GM12892 (cell line): Measurements from ENCODE around the gene SOST.

Experiments
- POLR2A ChIP-seq: IDR thresholded peaks from 2 replicates; pipeline ENCODE4 v1.6.1; 2011; ENCODE audit warnings: low read depth, low read length, control low read depth
- POLR2AphosphoS5 ChIP-seq: IDR thresholded peaks from 2 replicates; pipeline ENCODE4 v1.6.1; 2011; ENCODE audit warnings: low read depth, low read length, control low read depth
- TAF1 ChIP-seq: IDR thresholded peaks from 2 replicates; pipeline ENCODE4 v1.6.1; 2011; ENCODE audit warnings: low read depth, mild to moderate bottlenecking, control low read depth, low read length, borderline replicate concordance

DNA sequence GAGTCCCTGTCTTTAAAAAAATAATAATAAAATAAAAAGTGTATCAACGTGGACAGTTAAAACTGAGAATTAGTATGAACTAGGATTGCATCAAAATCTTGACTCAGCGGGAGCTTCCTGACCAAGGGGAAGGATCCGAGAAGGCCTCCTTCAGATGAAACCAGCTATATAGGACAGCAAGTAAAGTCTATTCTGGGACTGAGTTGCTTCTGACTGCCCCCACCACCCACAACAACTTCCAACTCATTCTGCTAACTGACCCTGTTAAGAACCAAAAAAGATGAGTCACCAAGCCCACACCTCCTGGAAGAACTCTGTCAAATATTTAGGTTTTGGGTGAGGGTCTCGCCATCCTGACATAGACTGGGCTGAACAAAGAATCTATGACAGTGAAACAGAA lies 49.5 kb upstream of the SOST start:
- TF ChIP-seq POLR2AphosphoS5 = no peak
- TF ChIP-seq POLR2A = no peak
- no peak for TF ChIP-seq TAF1
